ENCODE results near the gene GPR42.

DNA sequence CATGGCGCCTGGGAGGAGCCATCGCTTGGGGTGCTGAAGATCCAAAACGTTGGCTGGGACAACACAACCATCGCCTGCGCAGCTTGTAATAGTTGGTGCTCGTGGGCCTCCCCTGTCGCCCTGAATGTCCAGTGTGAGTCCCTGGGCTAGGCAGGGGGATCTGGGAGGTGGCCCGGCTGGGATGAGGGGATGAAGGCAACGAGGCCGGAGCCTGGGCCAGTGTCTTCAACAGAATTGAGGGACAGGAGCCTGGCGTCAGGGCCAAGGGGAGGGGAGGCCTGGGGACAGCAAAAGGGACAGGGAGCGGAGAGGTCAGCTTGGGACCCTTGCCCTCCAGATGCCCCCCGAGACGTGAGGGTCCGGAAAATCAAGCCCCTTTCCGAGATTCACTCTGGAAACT lies 29.9 kb upstream of the GPR42 start:
- TF ChIP-seq, protein P1, sequence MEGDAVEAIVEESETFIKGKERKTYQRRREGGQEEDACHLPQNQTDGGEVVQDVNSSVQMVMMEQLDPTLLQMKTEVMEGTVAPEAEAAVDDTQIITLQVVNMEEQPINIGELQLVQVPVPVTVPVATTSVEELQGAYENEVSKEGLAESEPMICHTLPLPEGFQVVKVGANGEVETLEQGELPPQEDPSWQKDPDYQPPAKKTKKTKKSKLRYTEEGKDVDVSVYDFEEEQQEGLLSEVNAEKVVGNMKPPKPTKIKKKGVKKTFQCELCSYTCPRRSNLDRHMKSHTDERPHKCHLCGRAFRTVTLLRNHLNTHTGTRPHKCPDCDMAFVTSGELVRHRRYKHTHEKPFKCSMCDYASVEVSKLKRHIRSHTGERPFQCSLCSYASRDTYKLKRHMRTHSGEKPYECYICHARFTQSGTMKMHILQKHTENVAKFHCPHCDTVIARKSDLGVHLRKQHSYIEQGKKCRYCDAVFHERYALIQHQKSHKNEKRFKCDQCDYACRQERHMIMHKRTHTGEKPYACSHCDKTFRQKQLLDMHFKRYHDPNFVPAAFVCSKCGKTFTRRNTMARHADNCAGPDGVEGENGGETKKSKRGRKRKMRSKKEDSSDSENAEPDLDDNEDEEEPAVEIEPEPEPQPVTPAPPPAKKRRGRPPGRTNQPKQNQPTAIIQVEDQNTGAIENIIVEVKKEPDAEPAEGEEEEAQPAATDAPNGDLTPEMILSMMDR (IDR thresholded peaks at IDR 0.05), result no peak
- TF ChIP-seq POLR2A (IDR thresholded peaks at IDR 0.05), result no peak

Data from heart left ventricle (tissue), 13 donors.